ENCODE results near the gene SRRM2.

- TF ChIP-seq SP1 (IDR thresholded peaks at IDR 0.05): no peak
- TF ChIP-seq ZNF384 (IDR thresholded peaks at IDR 0.05): no peak
- no peak for TF ChIP-seq ARNT (IDR thresholded peaks at IDR 0.05)
- TF ChIP-seq TARDBP (IDR thresholded peaks at IDR 0.05): no peak
Observed at GRCh38 chr16:2779151-2779920, 26.9 kb downstream of the SRRM2 start.
